Memory B cell (primary cell): ENCODE data around the gene TRPT1.

Experiments
- ATAC-seq: fragments of 150-1000 bp; cut with Tn5 transposase; 2 replicates; pipeline ENCODE4 v1.10.0; 2021; ENCODE audit warnings: low read depth, mild to moderate bottlenecking, moderate library complexity
- DNase-seq, 2 donors: peaks; one replicate each; pipeline ENCODE4 v3.0.0; 2022; ENCODE audit warnings: low spot score in 2 of 2
- H3K27ac Mint-ChIP-seq: one replicate; pipeline ENCODE4 v1.8.0; 2022; ENCODE audit warnings: mild to moderate bottlenecking, moderate library complexity, mixed read lengths
- H3K27me3 Mint-ChIP-seq: one replicate; pipeline ENCODE4 v1.8.0; 2022; ENCODE audit warnings: mixed read lengths
- H3K36me3 Mint-ChIP-seq: one replicate; pipeline ENCODE4 v1.8.0; 2022; ENCODE audit warnings: mild to moderate bottlenecking, mixed read lengths
- H3K4me1 Mint-ChIP-seq: one replicate; pipeline ENCODE4 v1.8.0; 2022; ENCODE audit warnings: mixed read lengths
- H3K4me3 Mint-ChIP-seq: one replicate; pipeline ENCODE4 v1.8.0; 2022; ENCODE audit warnings: mild to moderate bottlenecking, moderate library complexity, mixed read lengths
- H3K9me3 Mint-ChIP-seq: one replicate; pipeline ENCODE4 v1.8.0; 2022; ENCODE audit warnings: mixed read lengths

Gene TRPT1

DNA sequence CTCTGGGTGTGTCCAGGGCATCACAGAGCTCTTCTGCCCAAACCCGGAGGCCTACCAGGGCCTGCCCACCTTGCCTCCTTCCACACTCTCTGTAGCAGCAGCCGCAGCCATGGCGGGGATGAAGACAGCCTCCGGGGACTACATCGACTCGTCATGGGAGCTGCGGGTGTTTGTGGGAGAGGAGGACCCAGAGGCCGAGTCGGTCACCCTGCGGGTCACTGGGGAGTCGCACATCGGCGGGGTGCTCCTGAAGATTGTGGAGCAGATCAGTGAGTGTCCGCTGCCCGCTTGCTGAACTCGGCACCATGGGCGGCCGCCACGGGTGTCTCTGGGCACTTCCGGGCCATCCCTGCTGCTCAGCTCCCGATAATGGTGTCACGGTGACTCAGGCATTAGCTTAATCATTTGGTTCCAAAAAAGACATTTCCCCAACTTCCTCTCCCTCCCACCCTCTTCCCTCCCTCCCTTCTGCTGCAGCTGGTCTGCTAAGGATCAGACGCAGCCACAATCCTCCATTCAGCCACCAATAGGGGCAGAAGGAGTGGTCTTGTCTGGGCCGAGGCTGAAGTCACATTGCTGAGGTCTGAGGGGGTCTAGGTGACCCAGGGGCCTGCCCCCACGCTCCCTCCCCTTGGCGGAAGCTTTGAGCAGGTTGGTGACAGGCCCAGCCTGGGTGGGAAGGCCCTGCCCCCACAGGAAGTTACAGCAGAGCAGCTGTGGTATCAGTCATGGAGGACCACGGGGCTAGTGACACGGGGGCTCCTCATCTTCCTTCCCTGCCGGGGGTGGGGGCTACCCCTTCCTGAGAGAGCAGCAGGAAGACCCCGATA is 18.5 kb downstream of the TRPT1 start:
- H3K27me3 Mint-ChIP-seq = no peaks in the 10 kb centered on the region
- H3K36me3 Mint-ChIP-seq = peaks cover 27% of the 10 kb centered on the region
- no peaks in the 10 kb centered on the region for H3K9me3 Mint-ChIP-seq
- peak overlapping the region; percentile 86 for H3K27ac Mint-ChIP-seq
- ATAC-seq = peak; percentile 68
- H3K4me3 Mint-ChIP-seq = peak overlapping the region; percentile 89
- peak in 1 of 2 donors; percentile 55 for DNase-seq
- H3K4me1 Mint-ChIP-seq = peaks cover 36% of the 10 kb centered on the region

DNA sequence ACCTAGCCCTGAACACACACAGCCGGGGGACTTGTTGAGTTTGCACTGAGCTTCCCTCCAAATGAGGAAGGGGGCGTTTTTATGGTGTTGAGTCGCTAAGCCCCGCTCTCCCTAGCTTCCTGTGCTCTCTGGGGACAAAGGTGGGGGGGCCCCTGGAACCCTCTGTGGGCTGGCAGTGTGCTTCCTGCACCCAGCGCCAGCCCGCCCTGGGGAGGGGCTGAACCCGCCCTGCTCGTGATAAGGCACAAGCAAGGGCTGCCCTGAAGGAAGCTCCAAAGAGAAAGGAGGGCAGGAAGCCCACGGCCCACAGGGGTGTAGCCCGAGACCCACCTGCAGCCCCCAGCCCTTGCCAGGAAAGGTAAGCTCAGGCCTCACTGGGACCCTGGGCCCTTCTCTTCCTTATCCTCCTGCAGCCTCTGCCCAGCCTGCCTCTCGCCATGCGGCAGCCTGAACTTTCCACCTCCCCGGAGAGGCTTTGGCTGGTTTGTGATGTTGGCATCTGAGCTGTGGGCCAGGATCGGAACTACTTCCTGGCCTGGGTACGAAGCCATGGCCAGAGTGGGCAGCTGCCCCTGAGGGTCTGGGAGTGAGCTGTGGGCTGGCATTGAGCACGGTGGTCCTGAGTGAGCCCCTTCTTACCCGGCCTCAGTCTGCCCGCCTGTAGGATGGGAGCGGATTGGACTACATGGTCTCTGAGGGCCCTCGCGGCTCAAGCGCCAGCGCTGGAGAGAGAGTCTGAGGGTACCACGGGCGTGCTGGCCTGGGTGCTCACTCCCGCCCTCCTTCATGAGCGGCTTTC is 19.3 kb downstream of the TRPT1 start, which contains the start of gene FERMT3:
FERMT3 (plus strand) TSS at position 265 of the 799 bp plus-strand sequence. CDS start 644 bp downstream, outside the sequence.
- Mint-ChIP-seq H3K4me1 (peaks cover 29% of the 10 kb centered on the region), H3K36me3 (peaks cover 23% of the 10 kb centered on the region)
- peak in 1 of 2 donors; percentile 50 for DNase-seq

DNA sequence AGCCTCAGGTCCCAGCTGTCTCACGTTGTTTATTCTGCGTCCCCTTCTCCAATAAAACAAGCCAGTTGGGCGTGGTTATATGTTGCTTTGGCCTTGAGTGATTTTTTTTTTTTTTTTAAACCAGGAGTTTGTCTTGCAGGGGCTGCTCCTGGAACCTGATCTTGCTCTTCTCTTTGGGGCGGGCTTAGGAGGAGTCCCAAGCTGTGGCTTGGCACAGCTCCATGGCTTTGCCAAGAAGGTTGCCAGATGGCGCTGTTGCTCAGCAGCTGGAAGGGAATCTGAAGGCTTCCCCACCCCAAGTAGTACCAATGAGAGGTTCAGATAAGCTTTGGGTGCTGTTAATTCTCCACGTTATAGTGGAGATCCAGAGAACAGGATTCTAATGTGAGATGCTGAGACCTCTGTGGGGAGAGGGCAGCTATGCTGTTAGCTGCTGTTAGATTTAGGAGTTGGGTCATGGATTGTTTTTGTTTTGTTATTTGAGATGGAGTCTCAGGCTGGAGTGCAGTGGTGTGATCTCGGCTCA is 21.5 kb downstream of the TRPT1 start:
- Mint-ChIP-seq H3K4me1 (peaks cover 31% of the 10 kb centered on the region), H3K9me3 (no peaks in the 10 kb centered on the region), H3K36me3 (peaks cover 27% of the 10 kb centered on the region), H3K4me3 (peak overlapping the region; percentile 63), H3K27ac (peak overlapping the region; percentile 80), H3K27me3 (no peaks in the 10 kb centered on the region)
- ATAC-seq (peak; percentile 67), DNase-seq (peak; percentile 70 to 75)

More for the DNA sequence above, 19.3 kb downstream of the TRPT1 start, which contains the start of gene FERMT3:
- H3K27ac Mint-ChIP-seq = peak within 1 kb of the TSS; percentile 86
- ATAC-seq = peak; percentile 48
- no peaks in the 10 kb centered on the region for H3K9me3 Mint-ChIP-seq
- peak within 1 kb of the TSS; percentile 89 for H3K4me3 Mint-ChIP-seq
- H3K27me3 Mint-ChIP-seq = no peaks in the 10 kb centered on the region

DNA sequence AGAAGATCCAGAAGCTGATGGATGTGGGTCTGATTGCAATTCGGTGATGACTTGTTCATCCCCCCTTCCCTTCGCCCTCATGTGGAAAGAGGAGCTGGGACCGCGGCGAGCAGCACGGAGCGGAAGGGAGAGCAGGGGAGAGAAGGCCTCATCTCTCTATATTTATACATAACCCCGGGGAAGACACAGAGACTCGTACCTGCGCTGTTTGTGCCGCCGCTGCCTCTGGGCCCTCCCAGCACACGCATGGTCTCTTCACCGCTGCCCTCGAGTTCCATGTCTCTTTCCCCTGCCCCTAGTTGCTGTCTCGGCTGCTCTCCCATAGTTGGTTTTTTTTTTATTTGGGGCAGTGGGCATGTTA is 21.9 kb downstream of the TRPT1 start:
- peak overlapping the region; percentile 80 for H3K27ac Mint-ChIP-seq

DNA sequence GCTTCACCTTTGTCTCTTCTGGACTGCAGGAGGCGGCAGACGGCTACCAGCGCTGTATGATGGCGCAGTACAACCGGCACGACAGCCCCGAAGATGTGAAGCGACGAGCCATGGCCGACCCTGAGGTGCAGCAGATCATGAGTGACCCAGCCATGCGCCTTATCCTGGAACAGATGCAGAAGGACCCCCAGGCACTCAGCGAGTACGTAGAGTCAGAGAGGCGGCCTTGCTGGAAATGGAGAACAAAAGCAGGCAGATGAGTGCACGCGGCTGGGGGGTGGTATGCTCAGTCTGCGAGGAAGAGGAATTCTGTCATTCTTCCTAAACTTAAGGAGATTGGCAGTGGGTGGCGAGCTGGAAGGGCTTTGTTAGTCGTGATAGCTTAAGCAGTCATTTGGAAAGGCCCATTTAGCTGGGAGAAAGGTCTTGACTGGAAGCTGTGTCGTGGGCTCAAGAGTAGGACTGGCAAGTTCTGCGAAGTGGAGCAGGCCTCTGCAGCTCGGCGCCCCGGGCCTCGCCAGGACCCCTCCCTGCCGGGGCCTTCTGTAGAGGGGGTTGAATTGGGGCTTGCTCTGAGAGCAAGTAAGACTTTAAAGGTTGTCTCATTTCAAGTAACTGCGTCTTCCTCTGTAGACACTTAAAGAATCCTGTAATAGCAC is 22.4 kb downstream of the TRPT1 start:
- DNase-seq = no peak
- no peak overlapping the region for H3K4me3 Mint-ChIP-seq
- peak overlapping the region; percentile 70 for H3K27ac Mint-ChIP-seq

More for the DNA sequence above, 21.9 kb downstream of the TRPT1 start:
- DNase-seq (no peak), ATAC-seq (no peak)
- H3K9me3 Mint-ChIP-seq = no peaks in the 10 kb centered on the region
- H3K4me3 Mint-ChIP-seq = no peak overlapping the region
- peaks cover 27% of the 10 kb centered on the region for H3K4me1 Mint-ChIP-seq
- H3K27me3 Mint-ChIP-seq = no peaks in the 10 kb centered on the region
- H3K36me3 Mint-ChIP-seq = peaks cover 24% of the 10 kb centered on the region

DNA sequence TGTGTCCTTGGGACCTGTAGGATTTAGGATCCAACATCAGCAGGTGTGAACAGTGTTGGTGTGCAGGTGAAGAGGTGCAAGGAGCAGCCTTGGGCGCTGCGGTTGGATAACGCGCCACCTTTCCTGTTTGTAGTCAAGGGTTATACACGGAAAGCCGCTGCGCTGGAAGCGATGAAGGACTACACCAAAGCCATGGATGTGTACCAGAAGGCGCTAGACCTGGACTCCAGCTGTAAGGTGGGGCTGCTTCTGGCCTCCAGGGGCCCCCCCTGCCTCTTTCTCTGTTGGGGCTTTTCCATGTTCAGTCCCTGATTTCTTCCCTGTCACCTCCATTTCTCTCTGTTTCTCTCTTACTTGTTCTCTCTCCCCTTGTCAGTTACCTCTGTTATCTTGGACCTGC is 23.0 kb downstream of the TRPT1 start:
- DNase-seq = no peak
- peaks cover 22% of the 10 kb centered on the region for H3K36me3 Mint-ChIP-seq
- H3K27me3 Mint-ChIP-seq = no peaks in the 10 kb centered on the region
- peaks cover 19% of the 10 kb centered on the region for H3K4me1 Mint-ChIP-seq
- no peak for ATAC-seq
- H3K27ac Mint-ChIP-seq = peak overlapping the region; percentile 70
- no peaks in the 10 kb centered on the region for H3K9me3 Mint-ChIP-seq
- H3K4me3 Mint-ChIP-seq = no peak overlapping the region

More for the DNA sequence above, 22.4 kb downstream of the TRPT1 start:
- Mint-ChIP-seq H3K9me3 (no peaks in the 10 kb centered on the region), H3K36me3 (peaks cover 22% of the 10 kb centered on the region), H3K27me3 (no peaks in the 10 kb centered on the region), H3K4me1 (peaks cover 23% of the 10 kb centered on the region)
- no peak for ATAC-seq

DNA sequence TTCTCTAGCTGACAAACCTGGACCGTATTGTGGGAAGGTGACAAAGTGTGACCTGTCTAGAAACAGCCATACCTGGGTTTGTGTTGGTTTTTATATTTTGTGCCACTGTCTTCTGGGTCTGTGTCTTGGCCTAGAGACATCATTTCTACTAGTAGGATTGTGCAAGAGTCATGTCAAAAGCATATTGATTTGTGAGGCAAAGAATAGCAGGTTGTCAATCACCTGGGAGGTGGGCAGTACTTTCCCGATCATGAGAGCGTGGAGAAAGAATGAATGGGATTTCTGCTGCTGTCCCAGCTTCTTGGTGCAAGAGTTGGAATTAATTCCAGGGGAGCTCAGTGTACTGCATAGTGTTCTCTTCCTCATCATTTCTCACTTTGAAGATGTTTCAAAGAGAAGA is 24.4 kb downstream of the TRPT1 start:
- Mint-ChIP-seq H3K4me3 (no peak overlapping the region), H3K27ac (no peak overlapping the region), H3K4me1 (peaks cover 15% of the 10 kb centered on the region), H3K36me3 (peaks cover 26% of the 10 kb centered on the region), H3K9me3 (no peaks in the 10 kb centered on the region), H3K27me3 (no peaks in the 10 kb centered on the region)
- no peak for DNase-seq
- ATAC-seq = no peak

DNA sequence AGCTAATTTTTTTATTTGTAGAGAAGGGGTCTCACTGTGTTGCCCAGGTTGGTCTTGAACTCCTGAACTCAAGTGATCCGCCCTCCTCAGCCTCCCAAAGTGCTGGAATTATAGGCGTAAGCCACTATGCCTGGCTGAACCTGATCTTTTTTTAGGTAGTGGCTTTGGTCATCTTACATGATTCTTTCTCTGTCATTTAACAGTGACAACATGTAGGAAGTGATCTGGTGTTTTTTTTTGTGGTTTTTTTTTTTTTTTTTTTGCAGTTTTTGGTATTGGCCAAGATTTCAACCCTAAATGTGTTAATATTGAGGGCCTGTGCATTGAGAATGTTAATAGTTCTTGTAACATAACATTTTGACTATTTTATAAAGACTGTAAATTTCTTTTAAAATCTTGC is 27.5 kb downstream of the TRPT1 start:
- no peak overlapping the region for H3K27ac Mint-ChIP-seq
- peaks cover 30% of the 10 kb centered on the region for H3K36me3 Mint-ChIP-seq

DNA sequence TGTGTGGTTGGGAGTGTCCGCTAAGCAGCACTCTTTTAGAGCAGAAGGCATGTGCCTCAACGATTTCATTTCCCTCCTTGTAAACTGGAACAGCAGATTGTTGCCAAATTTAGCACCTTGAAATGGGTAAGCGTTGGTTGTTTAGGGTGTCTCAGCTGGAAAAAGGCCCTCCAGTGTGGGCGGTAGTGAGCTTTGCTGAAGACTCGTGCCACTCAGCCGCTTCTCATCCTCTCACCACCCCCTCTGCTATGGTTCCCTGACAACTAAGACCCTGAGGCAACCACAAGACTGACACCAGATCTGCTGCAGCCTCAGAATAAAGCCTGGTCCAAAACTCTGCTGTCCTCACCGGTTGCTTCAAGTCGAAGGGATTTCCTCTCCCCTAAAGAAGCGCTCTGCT is 29.4 kb downstream of the TRPT1 start:
- no peak overlapping the region for H3K27ac Mint-ChIP-seq

More for the DNA sequence above, 27.5 kb downstream of the TRPT1 start:
- no peak for DNase-seq
- no peak for ATAC-seq
- no peak overlapping the region for H3K4me3 Mint-ChIP-seq
- H3K4me1 Mint-ChIP-seq = peaks cover 3% of the 10 kb centered on the region
- H3K27me3 Mint-ChIP-seq = no peaks in the 10 kb centered on the region
- H3K9me3 Mint-ChIP-seq = no peaks in the 10 kb centered on the region

DNA sequence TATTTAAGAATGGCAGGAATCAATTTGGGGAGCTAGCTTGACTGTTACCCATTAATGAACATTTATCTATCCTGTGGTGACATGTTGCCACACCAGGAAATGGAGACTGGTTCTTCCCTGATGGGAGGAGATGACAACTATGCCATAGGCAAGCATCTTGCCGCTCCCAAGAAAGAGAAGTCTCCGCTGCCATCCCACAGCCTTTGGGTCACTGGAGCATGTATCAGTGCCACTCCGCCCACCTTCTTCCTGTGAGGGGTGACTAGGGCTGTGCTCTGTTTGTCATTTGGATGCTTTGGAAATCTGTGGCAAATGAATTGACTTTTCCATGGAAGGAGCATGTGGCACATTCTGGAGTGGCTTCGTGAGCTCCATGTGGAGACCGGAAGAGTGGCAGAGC is 33.6 kb downstream of the TRPT1 start:
- Mint-ChIP-seq H3K9me3 (no peaks in the 10 kb centered on the region), H3K4me3 (no peak overlapping the region), H3K27me3 (no peaks in the 10 kb centered on the region), H3K4me1 (no peaks in the 10 kb centered on the region), H3K36me3 (peaks cover 17% of the 10 kb centered on the region), H3K27ac (no peak overlapping the region)
- ATAC-seq (no peak), DNase-seq (no peak)

More for the DNA sequence above, 29.4 kb downstream of the TRPT1 start:
- H3K4me3 Mint-ChIP-seq = no peak overlapping the region
- DNase-seq (no peak), ATAC-seq (no peak)
- no peaks in the 10 kb centered on the region for H3K27me3 Mint-ChIP-seq
- peaks cover 3% of the 10 kb centered on the region for H3K4me1 Mint-ChIP-seq
- peaks cover 25% of the 10 kb centered on the region for H3K36me3 Mint-ChIP-seq
- no peaks in the 10 kb centered on the region for H3K9me3 Mint-ChIP-seq

DNA sequence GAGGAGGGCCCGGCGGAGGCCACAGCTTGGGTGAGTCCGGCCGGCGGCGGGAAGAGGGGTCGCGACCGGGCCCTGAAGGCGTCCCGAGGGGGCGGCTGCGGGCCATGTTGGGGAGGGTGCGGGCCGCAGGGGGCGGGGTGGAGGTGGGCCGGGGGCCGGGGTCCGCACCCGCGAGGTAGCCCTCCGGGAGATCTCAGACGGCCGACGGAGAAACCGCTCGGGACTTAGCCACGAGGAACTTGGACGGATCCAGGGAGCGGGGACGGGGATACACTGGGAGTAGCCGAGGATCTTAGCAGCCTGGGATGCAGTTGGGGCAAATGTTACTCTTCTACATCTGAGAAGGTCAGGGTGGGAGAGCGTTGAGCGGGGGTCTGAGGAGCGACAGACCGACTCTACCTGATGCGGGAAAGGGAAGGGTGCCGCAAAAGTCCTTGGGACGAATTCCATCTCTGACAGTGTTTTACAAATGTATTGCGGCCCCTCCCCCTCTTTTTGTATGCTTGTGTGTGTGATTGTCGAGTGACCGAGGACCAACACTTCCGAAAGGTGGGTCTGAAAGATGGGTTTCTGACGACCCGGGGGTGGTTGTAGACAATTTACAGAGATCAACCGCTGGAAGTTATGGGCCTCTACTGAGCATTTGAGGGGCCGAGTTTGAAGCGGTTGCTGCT is 39.4 kb downstream of the TRPT1 start:
- H3K9me3 Mint-ChIP-seq = no peaks in the 10 kb centered on the region
- H3K36me3 Mint-ChIP-seq = peaks cover 2% of the 10 kb centered on the region
- H3K27me3 Mint-ChIP-seq = no peaks in the 10 kb centered on the region
- DNase-seq = no peak
- H3K4me3 Mint-ChIP-seq = no peak overlapping the region
- ATAC-seq = no peak
- peak overlapping the region; percentile 84 for H3K27ac Mint-ChIP-seq
- peaks cover 14% of the 10 kb centered on the region for H3K4me1 Mint-ChIP-seq

DNA sequence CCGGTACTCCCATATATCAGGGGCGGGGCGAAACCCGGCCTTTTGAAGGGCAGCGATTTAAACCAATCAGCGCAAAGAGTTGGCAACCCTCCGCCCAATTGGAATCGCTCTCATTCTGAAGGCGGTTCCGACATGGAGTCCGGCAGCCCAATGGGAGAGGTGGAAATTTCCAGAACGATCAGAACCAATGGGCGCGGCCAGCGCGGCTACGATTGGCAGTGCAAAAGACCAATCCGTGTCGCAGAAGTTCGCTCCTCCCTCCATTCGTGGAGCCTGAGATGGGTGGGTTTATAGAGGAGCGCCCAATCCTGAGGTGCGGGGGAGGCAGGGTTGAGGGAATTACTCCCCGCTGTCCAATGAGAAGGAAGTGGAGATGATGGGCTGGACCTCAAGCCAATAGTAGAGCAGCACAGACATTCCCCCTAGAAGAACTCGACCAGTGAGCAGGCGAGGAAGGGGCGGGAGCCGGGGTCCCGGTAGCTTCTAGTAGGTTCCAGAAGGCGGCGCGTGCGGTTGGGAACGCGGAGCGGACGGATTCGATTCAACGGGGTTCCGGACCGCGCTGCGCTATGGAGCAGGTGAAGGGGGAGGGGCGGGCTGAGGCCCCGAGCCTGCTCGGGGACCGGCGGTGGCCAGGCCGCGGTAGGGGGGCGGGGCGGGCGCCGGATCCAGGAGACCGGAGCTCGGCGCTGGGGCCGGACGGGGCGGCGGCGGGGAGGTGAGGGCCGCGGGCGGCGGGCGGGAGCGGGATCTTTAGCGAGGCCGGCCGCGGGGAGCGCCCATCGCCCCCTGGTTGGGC is 40.1 kb downstream of the TRPT1 start, which contains the start of gene STIP1:
STIP1 (plus strand) TSS at position 479 of the 799 bp plus-strand sequence; CDS start at position 570, 91 bp downstream.
- H3K4me1 Mint-ChIP-seq = peaks cover 18% of the 10 kb centered on the region
- DNase-seq (peak; percentile 97 to 98), ATAC-seq (peak; percentile 81)
- H3K36me3 Mint-ChIP-seq = peaks cover 2% of the 10 kb centered on the region
- H3K9me3 Mint-ChIP-seq = no peaks in the 10 kb centered on the region
- H3K27ac Mint-ChIP-seq = peak within 1 kb of the TSS; percentile 84
- no peaks in the 10 kb centered on the region for H3K27me3 Mint-ChIP-seq
- peak within 1 kb of the TSS; percentile 97 for H3K4me3 Mint-ChIP-seq
